Measurements from ENCODE around the gene SYNE2.
"Not testable (repeated sequence)": the region's sequence is repeated elsewhere in the genome, so short reads cannot be mapped to it uniquely, and the experiment has no call there.

SYNE2 gene

GRCh38 chr14:64035143-64035542 lies 182.3 kb downstream of the SYNE2 start:
- DNase-seq, result no peak

GRCh38 chr14:64037869-64038745 lies 185.3 kb downstream of the SYNE2 start:
- DNase-seq, result not testable (repeated sequence)

- DNase-seq, result no peak
Measured at GRCh38 chr14:64038841-64039542, 186.2 kb downstream of the SYNE2 start.

- no peak for DNase-seq
Measured at GRCh38 chr14:64040044-64040443, 187.2 kb downstream of the SYNE2 start.

GRCh38 chr14:64043296-64043695 lies 190.5 kb downstream of the SYNE2 start:
- not testable (repeated sequence) for DNase-seq

GRCh38 chr14:64045091-64045490 lies 192.3 kb downstream of the SYNE2 start:
- DNase-seq, result no peak

- no peak for DNase-seq
Measured at GRCh38 chr14:64049616-64050381, 197.0 kb downstream of the SYNE2 start.

GRCh38 chr14:64053694-64054669 lies 201.2 kb downstream of the SYNE2 start:
- DNase-seq, result no peak

GRCh38 chr14:64059454-64060198 lies 206.8 kb downstream of the SYNE2 start:
- no peak for DNase-seq

GRCh38 chr14:64060199-64060545 lies 207.4 kb downstream of the SYNE2 start:
- no peak for DNase-seq

- DNase-seq, result no peak
Measured at GRCh38 chr14:64060648-64061096, 207.9 kb downstream of the SYNE2 start.

- DNase-seq, result no peak
Measured at GRCh38 chr14:64061115-64061514, 208.3 kb downstream of the SYNE2 start.

GRCh38 chr14:64061706-64062105 lies 208.9 kb downstream of the SYNE2 start:
- no peak for DNase-seq

GRCh38 chr14:64062381-64063115 lies 209.7 kb downstream of the SYNE2 start:
- DNase-seq, result no peak

- DNase-seq, result no peak
Measured at GRCh38 chr14:64064447-64064846, 211.6 kb downstream of the SYNE2 start.

- no peak for DNase-seq
Measured at GRCh38 chr14:64069634-64070359, 217.0 kb downstream of the SYNE2 start.

GRCh38 chr14:64074961-64075612 lies 222.3 kb downstream of the SYNE2 start:
- DNase-seq, result no peak

- no peak for DNase-seq
Measured at GRCh38 chr14:64075613-64076005, 222.8 kb downstream of the SYNE2 start.

GRCh38 chr14:64080452-64080851 lies 227.6 kb downstream of the SYNE2 start:
- no peak for DNase-seq

Measured in midbrain (tissue), 1 donor.